GM19099 (cell line): ENCODE data around the gene TNFRSF6B.

Source experiments
- POLR2A ChIP-seq: IDR thresholded peaks from 3 replicates; pipeline ENCODE4 v1.6.1; 2011; ENCODE audit warnings: low read depth; ENCODE audit not compliant: insufficient read length; ENCODE audit errors: extremely low read depth

Gene TNFRSF6B

GRCh38 chr20:63678071-63678470 is 18.4 kb upstream of the TNFRSF6B start:
- no peak for TF ChIP-seq POLR2A

- TF ChIP-seq POLR2A, result no peak
Measured at GRCh38 chr20:63678667-63679465, 17.6 kb upstream of the TNFRSF6B start.

GRCh38 chr20:63679799-63680305 is 16.6 kb upstream of the TNFRSF6B start:
- no peak for TF ChIP-seq POLR2A

- TF ChIP-seq POLR2A, result no peak
Measured at GRCh38 chr20:63680427-63680826, 16.0 kb upstream of the TNFRSF6B start.

GRCh38 chr20:63680857-63681608 is 15.4 kb upstream of the TNFRSF6B start:
- no peak for TF ChIP-seq POLR2A

- no peak for TF ChIP-seq POLR2A
Measured at GRCh38 chr20:63681609-63682142, 14.8 kb upstream of the TNFRSF6B start.

GRCh38 chr20:63682384-63683139 is 13.9 kb upstream of the TNFRSF6B start:
- no peak for TF ChIP-seq POLR2A

GRCh38 chr20:63685269-63686026 is 11.0 kb upstream of the TNFRSF6B start:
- TF ChIP-seq POLR2A, result no peak

GRCh38 chr20:63686094-63686491 is 10.4 kb upstream of the TNFRSF6B start:
- TF ChIP-seq POLR2A, result no peak

- TF ChIP-seq POLR2A, result no peak
Measured at GRCh38 chr20:63686492-63687321, 9.7 kb upstream of the TNFRSF6B start.

- no peak for TF ChIP-seq POLR2A
Measured at GRCh38 chr20:63687419-63688178, 8.9 kb upstream of the TNFRSF6B start.

GRCh38 chr20:63688228-63689045 is 8.0 kb upstream of the TNFRSF6B start:
- TF ChIP-seq POLR2A, result no peak
